PC-9 (cell line): ENCODE results near the gene ZNF865. TPM values are rescaled to one million over a fixed set of nuclear protein-coding genes. Genes with fewer than 3 reads are reported as not detected.

Source experiments
- BruUV-seq: library from RNA; stranded (reverse); fragments of 400-500 nt; replicated peaks from 2 replicates; lab custom pipeline; 2021; lab: Mats Ljungman, UMichigan
- CTCF ChIA-PET: fragments of 300-600 bp; sonication (Branson Sonifier 250); formaldehyde crosslinking; loops from one replicate; lab custom pipeline; 2022; ENCODE audit warnings: antibody characterized with exemption; lab: Charles Lee
- POLR2A ChIA-PET: fragments of 300-600 bp; sonication (Branson Sonifier 250); formaldehyde crosslinking; loops from one replicate; lab custom pipeline; 2022; ENCODE audit warnings: antibody characterized with exemption; ENCODE audit not compliant: unreplicated experiment; lab: Charles Lee
- DNase-seq, 2 experiments: peaks; one replicate each; pipeline versions ENCODE4 v3.0.0 to v3.0.0-alpha.2; 2015 to 2022; ENCODE audit warnings: mixed read lengths in 1 of 2
- H2AFZ ChIP-seq: fragments of 200-600 bp; sonication (generic); 2 replicates; pipeline ENCODE4 v1.8.1; 2017; ENCODE audit warnings: antibody characterized with exemption
- H3F3A ChIP-seq: fragments of 200-600 bp; sonication (generic); 2 replicates; pipeline ENCODE4 v1.8.1; 2017; ENCODE audit warnings: antibody characterized with exemption, mild to moderate bottlenecking, low read depth; ENCODE audit not compliant: insufficient read depth
- H3K27ac ChIP-seq: fragments of 200-600 bp; sonication (generic); 2 replicates; pipeline ENCODE4 v1.6.1; 2016; ENCODE audit warnings: mixed run types
- H3K27me3 ChIP-seq: fragments of 200-600 bp; sonication (generic); 2 replicates; pipeline ENCODE4 v1.6.1; 2016; ENCODE audit warnings: low read depth, mixed run types; ENCODE audit not compliant: insufficient read depth
- H3K36me3 ChIP-seq: fragments of 200-600 bp; sonication (generic); 2 replicates; pipeline ENCODE4 v1.6.1; 2016; ENCODE audit warnings: low read depth, mixed run types
- H3K4me1 ChIP-seq: fragments of 200-600 bp; sonication (generic); replicated peaks from 2 replicates; pipeline ENCODE4 v1.6.1; 2016; ENCODE audit warnings: mixed run types; ENCODE audit not compliant: insufficient read depth
- H3K4me2 ChIP-seq: fragments of 200-600 bp; sonication (generic); 2 replicates; pipeline ENCODE4 v1.6.1; 2017; ENCODE audit warnings: mixed run types
- H3K4me3 ChIP-seq: fragments of 200-600 bp; sonication (generic); 2 replicates; pipeline ENCODE4 v1.6.1; 2016; ENCODE audit warnings: mixed run types
- H3K79me2 ChIP-seq: fragments of 200-600 bp; sonication (generic); 2 replicates; pipeline ENCODE4 v1.6.1; 2017; ENCODE audit warnings: low read depth, mixed run types
- H3K9me2 ChIP-seq: fragments of 200-600 bp; sonication (generic); 2 replicates; pipeline ENCODE4 v1.8.1; 2017; ENCODE audit warnings: mild to moderate bottlenecking; ENCODE audit not compliant: insufficient read depth
- H3K9me3 ChIP-seq: fragments of 200-600 bp; sonication (generic); 2 replicates; pipeline ENCODE4 v1.8.1; 2016; ENCODE audit warnings: low read depth; ENCODE audit not compliant: insufficient read depth
- H4K20me1 ChIP-seq: fragments of 200-600 bp; sonication (generic); 2 replicates; pipeline ENCODE4 v1.8.1; 2017; ENCODE audit not compliant: insufficient read depth
- EZH2 ChIP-seq: fragments of 200-600 bp; sonication (generic); IDR thresholded peaks from 2 replicates; pipeline ENCODE4 v1.8.0; 2017; ENCODE audit warnings: antibody characterized with exemption, low read depth
- intact Hi-C: fragments of 100-400 bp; cut with micrococcal nuclease; formaldehyde crosslinking; loops from one replicate; pipeline ENCODE4 v1.10.0; 2022; ENCODE audit not compliant: unreplicated experiment
- total RNA-seq: library from RNA; stranded (reverse); gene quantifications from 2 replicates; pipeline ENCODE4 v1.2.3, GENCODE V29; 2021
- TF ChIP-seq, protein P1 (sequence below): fragments of 200-600 bp; sonication (generic); conservative IDR thresholded peaks from 2 replicates; pipeline ENCODE4 v1.6.1; 2017; ENCODE audit warnings: mixed run types, antibody characterized with exemption, mild to moderate bottlenecking, moderate library complexity

The ZNF865 gene
- total RNA-seq, 1 experiment from 2014 or later = 26.8 TPM

DNA sequence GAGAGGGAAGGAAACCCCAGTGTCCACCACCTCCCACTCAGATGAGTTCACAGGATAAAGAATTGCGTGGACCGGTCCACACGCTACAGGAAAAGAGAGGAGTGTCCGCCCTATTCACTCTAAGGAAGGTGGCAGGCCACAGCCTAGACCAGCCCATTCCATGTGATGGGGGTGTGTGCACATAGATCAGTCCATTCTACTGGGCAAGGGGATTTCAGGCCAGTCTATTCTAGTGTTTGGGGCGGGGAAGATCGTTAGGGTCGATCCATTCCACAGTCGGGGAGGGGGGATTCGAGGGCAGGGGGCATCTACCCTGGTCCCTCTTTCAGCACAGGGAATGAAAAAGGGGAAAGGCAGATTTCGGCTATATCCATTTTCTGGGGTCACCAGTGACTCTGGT, 13.9 kb upstream of the ZNF865 start:
- CTCF ChIA-PET = no interaction called here

DNA sequence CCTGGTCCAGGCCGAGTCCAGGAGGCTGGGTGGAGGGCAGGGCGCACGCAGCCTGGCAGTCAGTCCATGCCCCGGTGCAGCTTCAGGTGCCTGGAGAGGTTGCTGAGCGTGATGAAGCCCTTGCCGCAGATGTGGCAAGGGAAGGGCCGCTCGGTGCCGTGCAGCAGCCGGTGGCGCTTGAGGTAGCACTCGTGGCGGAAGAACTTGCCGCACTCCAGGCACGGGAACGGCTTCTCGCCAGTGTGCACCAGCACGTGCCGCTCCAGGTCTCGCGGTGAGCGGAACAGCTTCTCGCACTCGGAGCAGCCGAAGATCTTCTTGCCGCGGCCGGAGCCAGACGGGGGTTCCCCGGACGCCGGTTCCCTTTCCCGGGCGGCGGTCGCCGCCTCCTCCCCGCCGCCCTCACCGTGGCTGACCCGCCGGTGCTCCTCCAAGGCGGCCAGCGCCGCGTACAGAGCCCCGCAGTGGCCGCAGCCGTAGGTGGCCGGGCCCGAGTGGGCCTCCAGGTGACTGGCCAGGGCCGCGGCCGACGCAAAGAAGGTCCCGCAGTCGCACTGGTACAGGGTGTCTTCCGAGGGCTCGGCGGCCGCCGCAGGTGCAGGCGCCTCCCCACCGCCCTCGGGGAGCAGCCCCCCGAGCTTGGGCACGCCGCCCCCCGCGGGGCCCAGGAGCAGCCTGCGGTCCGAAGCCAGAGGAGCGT, 12.9 kb upstream of the ZNF865 start:
- intact Hi-C loops = no loop called here
- no peaks in the 10 kb centered on the region for H4K20me1 ChIP-seq
- H3K27me3 ChIP-seq = no peaks in the 10 kb centered on the region
- DNase-seq = no peak
- no TSS peak for BruUV-seq
- no peaks in the 10 kb centered on the region for H3K9me2 ChIP-seq
- CTCF ChIA-PET = no interaction called here
- no peak overlapping the region for H3K4me3 ChIP-seq
- H2AFZ ChIP-seq = no peak overlapping the region
- no peak for TF ChIP-seq EZH2
- TF ChIP-seq, protein P1, sequence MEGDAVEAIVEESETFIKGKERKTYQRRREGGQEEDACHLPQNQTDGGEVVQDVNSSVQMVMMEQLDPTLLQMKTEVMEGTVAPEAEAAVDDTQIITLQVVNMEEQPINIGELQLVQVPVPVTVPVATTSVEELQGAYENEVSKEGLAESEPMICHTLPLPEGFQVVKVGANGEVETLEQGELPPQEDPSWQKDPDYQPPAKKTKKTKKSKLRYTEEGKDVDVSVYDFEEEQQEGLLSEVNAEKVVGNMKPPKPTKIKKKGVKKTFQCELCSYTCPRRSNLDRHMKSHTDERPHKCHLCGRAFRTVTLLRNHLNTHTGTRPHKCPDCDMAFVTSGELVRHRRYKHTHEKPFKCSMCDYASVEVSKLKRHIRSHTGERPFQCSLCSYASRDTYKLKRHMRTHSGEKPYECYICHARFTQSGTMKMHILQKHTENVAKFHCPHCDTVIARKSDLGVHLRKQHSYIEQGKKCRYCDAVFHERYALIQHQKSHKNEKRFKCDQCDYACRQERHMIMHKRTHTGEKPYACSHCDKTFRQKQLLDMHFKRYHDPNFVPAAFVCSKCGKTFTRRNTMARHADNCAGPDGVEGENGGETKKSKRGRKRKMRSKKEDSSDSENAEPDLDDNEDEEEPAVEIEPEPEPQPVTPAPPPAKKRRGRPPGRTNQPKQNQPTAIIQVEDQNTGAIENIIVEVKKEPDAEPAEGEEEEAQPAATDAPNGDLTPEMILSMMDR = no peak
- no peaks in the 10 kb centered on the region for H3K4me1 ChIP-seq
- no peaks in the 10 kb centered on the region for H3K79me2 ChIP-seq
- no peak overlapping the region for H3K27ac ChIP-seq
- peaks cover 32% of the 10 kb centered on the region for H3F3A ChIP-seq
- H3K36me3 ChIP-seq = peaks cover 4% of the 10 kb centered on the region; the same call in 1 of the 2 replicates
- POLR2A ChIA-PET = no interaction called here
- H3K9me3 ChIP-seq = no peaks in the 10 kb centered on the region
- no peak overlapping the region for H3K4me2 ChIP-seq

More for the DNA sequence above, 13.9 kb upstream of the ZNF865 start:
- intact Hi-C loops = no loop called here
- no peak overlapping the region for H3K27ac ChIP-seq
- H3K4me3 ChIP-seq = no peak overlapping the region
- H3F3A ChIP-seq = peaks cover 37% of the 10 kb centered on the region
- H3K79me2 ChIP-seq = no peaks in the 10 kb centered on the region
- no peaks in the 10 kb centered on the region for H3K9me2 ChIP-seq
- no TSS peak for BruUV-seq
- peaks cover 3% of the 10 kb centered on the region for H3K4me1 ChIP-seq
- no peak overlapping the region for H2AFZ ChIP-seq
- POLR2A ChIA-PET = no interaction called here
- DNase-seq = no peak
- H3K9me3 ChIP-seq = no peaks in the 10 kb centered on the region
- H3K4me2 ChIP-seq = no peak overlapping the region
- H3K27me3 ChIP-seq = no peaks in the 10 kb centered on the region
- no peaks in the 10 kb centered on the region for H4K20me1 ChIP-seq
- TF ChIP-seq, protein P1 = no peak
- no peak for TF ChIP-seq EZH2
- no peaks in the 10 kb centered on the region; the same call in 1 of the 2 replicates for H3K36me3 ChIP-seq

DNA sequence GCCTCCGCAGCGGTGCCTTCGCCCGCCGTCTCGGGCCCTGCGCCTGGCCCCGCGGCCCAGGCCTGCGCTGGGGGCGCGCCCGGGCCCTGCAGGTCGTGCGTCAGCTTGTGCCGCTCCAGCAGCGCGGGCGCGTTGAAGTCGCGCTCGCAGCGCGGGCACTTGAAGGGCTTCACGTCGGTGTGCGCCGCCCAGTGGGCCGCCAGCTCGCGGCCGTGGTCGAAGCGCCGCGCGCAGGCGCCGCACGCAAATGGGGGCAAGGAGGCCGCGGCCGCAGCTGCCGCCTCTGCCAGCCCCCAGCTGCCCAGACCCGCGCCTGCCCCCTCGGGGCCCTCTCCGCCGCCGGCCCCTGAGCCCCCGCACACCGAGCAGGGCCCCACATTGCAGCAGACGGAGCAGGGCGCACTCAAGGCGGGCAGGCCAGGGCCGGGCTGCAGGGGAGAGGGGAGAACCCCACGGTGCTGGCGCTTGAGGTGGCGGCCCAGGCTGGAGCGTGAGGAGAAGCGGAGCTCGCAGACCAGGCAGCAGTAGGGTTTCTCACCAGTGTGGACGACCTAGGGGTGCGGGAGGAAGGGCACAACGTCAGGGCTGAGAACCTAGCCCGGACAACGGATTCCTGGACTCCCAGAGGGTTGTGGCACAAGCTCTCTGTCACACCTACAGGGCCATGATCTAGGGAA, 12.2 kb upstream of the ZNF865 start:
- intact Hi-C loops = no loop called here
- Histone ChIP-seq H2AFZ (no peak overlapping the region), H3K27me3 (no peaks in the 10 kb centered on the region), H3K9me2 (no peaks in the 10 kb centered on the region), H4K20me1 (no peaks in the 10 kb centered on the region), H3F3A (peaks cover 31% of the 10 kb centered on the region), H3K4me2 (no peak overlapping the region), H3K36me3 (peaks cover 4% of the 10 kb centered on the region; the same call in 1 of the 2 replicates), H3K9me3 (no peaks in the 10 kb centered on the region), H3K27ac (no peak overlapping the region), H3K4me1 (no peaks in the 10 kb centered on the region), H3K4me3 (no peak overlapping the region), H3K79me2 (0 out of 2 replicates have a peak, but pooled peaks cover 3% of the 10 kb centered on the region)
- CTCF ChIA-PET = no interaction called here
- no peak for TF ChIP-seq EZH2
- TF ChIP-seq, protein P1 = no peak
- DNase-seq = no peak
- BruUV-seq = no TSS peak
- POLR2A ChIA-PET = no interaction called here
